CD4-positive, alpha-beta T cell treated with Interleukin-1 beta for 1 hour (primary cell): Measurements from ENCODE around the gene MX2.
"Not testable (repeated sequence)": the region's sequence is repeated elsewhere in the genome, so short reads cannot be mapped to it uniquely, and the experiment has no call there.

Source experiments
- DNase-seq, 2 donors: peaks; one replicate each; pipeline ENCODE4 v3.0.0-alpha.2; 2020 to 2022

MX2 gene

DNA sequence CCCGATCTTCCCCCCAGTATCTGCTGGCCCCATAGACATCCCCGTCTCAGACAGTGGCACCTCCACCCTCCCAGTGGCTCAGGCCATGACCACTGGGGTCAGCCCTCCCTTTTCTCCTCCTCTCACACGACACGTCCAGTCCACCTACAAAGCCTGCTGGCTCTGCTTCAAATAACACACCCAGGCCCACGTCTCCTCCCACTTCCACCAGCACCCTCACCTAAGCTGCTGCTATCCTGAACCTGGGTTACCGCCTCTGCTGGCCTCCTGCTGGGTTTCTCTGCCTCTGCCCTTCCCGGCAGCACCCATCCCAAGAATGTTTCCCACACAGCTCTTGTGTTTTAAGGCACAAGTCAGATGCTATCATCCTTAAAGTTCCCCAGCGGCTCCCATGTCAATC lies 26.0 kb downstream of the MX2 start:
- no peak for DNase-seq

DNA sequence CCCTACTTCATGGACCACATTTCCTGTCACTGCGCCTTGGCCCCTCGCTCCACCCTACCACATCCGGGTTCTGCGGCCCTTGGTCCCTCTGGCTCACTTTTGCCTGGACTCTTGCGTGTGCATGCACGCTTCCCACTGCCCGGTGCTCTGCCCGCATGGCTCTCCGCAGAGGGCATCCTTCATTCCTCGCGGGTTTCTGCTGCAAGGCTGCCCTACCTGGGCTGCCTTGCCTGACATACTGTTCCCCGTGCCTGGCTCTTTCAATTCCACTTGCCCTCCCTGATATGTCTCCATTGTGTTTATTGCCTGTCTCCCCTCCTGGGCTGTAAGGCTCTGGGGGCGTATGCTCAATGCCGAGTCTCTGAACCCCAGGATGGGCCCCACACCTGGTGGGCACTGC lies 26.4 kb downstream of the MX2 start:
- DNase-seq: no peak

DNA sequence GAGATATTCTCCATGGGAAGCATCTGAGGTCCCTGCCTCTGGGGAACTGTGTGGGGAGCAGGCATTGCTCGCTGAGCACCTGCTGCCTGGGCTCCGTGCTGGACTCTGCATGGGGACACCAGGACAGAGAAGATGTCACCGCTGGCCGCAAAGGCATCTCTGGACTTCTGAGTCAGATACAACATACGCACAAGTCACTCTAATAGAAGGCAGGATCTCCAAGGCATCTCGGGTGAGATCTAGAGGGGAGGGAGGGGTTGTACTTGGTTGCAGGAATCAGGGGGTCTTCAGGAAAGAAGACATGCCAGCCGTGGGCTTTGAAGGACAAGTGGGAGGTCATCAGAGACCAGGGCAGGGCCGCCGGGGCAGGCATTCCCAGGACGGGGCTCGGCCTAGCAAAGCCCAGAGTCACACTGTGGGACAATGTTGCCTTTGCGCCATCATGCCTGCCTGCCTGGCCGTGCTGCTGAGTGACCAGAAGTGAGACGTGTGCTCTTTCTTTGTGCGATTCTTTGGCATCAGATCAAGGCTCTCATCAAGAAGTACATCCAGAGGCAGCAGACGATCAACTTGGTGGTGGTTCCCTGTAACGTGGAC lies 28.3 kb downstream of the MX2 start:
- DNase-seq: no peak

DNA sequence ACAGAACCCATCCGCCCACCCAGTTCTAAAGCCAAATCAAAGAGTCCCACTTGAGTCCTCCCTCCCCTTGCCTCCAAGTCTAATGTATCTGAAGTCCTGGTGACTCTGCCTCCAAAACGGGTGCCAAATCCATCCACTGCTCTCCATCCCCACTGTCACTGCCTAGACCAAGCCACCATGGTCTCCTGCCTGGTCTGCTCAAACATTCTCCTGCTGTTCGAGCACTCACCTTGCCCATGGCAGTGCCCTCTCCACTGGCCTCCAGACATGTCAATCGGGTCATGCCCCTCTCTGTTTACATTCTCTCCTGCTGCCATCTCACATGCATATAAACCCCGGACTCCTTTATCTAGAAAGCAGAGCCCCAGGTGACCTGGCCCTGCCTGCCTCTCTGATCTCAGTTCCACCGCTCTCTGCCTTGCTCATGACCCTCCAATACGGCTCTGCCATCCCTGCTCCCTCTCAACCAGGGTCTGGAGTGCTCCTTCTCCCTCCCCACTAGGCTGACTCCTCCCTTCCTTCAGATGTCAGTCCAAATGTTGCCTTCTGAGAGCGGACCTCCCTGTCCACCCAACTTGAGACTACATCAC lies 32.1 kb downstream of the MX2 start:
- no peak for DNase-seq

DNA sequence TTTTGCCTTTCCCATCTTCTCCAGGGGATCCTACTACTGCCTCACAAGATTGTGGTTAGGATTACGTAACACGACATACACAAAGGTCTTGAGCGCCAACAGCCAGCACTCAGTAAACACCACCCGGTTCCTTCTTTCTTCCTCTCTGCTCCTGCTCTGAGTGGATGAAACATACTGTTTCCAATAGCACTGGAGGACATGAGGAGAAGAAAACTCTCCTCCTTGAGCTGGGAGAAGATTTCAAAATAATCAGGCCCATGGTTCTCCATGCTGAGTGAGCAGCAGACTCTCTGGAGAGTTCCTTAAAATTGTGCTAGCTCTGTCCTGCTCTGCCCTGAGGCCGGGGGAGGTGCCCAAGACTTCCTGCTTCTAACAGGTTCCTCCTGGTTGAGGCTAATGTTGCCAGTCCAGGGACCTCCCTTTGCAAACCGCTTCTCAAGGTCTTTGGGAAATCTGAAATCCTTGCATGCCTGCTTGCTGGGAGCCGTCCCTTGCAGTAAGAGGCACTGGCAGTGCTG lies 34.8 kb downstream of the MX2 start:
- DNase-seq: no peak

DNA sequence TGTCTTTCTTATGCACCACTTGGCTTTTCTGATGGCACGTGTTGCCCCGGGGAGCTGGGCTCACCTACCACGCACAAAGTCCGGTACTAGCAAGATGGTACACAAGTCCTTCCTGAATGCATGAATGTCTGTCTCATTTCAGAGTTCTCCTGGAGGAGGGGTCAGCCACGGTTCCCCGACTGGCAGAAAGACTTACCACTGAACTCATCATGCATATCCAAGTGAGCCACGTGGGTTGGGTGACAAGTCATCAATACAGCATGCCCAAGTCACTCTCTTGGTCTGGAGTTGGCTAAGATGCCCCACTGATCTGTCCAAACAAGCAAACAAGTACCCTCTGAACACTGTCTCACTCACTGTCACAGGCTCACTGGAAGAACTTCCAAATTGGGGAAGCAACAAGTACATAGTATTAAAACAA lies 35.7 kb downstream of the MX2 start:
- no peak for DNase-seq

DNA sequence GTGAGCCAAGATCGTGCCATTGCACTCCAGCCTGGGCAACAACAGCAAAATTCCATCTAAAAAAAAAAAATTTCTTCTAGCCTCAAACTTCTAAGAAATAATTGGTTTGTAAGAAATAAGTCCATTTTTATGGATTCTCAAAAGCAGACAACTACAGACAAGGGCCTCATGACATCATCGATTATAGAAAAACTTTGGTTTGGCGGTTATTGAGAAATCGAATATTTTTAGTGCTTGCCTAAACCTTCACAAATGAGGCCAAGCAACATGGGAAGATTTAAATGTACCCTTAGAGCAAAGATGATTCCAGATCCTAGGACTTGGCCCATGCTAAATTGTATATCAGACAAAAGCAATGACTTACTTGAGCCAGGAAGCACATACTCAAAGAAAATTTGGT lies 36.4 kb downstream of the MX2 start:
- DNase-seq: no peak

DNA sequence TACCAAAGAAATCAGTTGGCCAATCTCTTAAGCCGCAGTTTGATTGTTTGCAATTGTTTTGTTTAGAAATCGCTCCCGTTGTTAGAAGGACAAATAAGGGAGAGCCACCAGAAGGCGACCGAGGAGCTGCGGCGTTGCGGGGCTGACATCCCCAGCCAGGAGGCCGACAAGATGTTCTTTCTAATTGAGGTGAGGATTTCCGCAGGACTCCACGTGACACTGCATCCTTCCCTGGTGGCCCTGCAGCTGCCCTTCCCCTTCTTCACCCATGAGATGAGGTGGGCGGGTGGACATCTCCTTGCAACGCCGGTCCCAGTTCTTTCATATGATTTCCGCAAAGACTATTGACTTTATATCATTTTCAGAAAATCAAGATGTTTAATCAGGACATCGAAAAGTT lies 37.0 kb downstream of the MX2 start:
- no peak for DNase-seq

DNA sequence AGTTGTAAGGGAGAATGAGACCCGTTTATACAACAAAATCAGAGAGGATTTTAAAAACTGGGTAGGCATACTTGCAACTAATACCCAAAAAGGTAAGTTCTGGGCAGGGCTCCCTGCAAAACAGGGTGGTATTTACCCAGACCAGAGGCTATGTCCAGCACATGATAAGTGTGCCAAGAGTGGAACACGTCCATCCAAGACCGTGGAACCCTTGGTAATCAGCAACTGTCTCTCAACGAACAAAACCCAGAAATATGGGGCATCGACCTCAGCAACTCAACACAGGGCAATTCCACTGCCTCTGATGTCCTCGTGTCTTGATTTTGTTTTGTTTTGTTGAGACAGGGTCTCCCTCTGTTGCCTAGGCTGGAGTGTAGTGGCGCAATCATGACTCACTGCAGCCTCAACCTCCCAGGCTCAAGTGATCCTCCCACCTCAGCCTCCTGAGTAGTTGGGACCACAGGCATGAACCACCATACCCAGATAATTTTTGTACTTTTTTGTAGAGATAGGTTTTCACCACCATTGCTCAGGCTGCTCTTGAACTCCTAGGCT lies 37.5 kb downstream of the MX2 start:
- no peak for DNase-seq

DNA sequence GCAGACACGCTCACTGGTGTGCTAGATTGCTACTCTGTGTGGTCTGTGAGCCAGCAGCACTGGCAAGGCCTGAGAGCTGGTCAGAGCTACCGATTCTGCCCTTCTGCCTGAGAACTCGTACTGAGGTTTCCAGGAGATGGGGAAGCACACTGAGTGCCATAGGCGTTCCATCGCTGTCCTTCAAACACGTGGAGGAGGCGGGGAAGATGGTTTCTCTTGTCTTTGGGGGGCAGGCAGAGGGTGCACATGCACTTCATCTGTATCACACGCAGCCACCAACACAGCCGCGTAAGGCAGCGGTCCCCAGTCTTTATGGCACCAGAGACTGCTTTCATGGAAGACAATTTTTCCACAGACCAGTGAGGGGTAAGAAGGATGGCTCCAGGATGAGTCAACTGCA lies 40.4 kb downstream of the MX2 start:
- DNase-seq: no peak

DNA sequence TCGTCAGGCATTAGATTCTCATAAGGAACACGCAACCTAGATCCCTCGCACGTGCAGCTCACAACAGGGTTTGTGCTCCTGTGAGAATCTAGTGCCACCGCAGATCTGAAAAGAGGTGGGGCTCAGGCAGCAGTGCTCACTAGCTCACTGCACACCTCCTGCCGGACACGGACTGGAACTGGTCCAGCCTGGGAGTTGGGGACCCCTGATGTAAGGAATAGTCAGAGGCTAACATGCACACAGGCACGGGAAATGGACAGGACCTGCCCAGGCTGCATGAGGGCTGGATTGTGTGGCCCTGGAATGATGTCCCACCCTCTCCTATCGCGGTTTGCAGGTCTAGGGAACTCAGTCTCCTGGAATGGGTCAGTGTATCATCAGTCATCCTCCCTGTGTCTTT lies 41.0 kb downstream of the MX2 start:
- DNase-seq: no peak

DNA sequence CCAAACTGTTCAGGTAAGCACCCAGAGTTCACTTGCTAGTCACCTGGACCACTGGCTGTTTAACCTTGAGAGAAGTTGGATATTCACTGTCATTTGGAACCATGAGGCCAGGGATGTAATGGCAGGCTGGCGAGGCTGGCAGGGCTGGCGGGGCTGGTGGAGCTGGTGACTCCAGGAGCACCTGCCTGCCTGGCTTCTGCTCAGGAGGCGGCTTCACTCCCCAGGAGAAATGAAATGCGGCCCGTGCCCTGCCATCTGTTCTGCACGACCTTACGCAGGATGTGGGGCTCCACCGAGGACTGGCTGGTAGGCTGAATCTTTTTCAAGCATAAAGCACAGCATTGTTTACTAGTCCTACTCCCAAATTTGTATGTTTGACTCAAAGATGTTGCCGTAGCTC lies 41.5 kb downstream of the MX2 start:
- DNase-seq: no peak

DNA sequence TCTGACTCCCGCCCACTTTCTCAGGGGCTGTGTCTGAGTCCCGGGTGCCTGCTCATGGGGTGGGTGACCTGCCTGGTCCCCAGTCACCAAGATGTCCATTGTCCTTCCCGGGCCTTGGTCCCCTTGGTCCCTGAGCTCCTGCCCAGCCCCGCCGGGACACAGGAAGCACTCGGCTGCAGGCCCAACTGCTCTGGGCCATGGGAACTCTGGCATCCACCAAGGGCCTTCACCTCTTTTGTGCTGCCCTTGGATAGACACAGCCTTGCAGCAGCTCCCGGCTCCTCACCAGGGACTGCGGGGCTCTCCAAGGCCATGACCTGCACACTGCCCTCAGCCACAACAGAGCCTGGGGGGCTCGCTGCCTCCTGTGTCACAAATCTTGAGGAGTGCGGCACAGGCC lies 42.1 kb downstream of the MX2 start:
- no peak for DNase-seq

DNA sequence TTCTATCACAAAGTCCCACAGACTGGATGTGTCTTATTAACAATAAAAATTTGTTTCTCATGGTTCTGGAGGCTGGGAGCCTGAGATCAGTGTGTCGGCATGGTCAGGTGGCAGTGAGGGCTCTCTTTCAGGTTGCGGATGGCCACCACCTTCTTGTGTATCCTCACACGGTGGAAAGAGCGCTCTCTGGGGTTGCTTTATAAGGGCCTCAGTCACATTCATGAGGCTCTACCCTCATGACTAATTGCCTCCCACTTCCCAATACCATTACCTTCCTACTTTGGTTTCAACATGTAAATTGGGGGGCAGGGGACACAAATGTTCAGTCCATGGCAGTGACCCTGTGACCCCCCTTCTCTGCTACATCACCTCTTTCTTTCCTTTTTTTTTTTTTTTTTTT lies 43.5 kb downstream of the MX2 start:
- DNase-seq: no peak

DNA sequence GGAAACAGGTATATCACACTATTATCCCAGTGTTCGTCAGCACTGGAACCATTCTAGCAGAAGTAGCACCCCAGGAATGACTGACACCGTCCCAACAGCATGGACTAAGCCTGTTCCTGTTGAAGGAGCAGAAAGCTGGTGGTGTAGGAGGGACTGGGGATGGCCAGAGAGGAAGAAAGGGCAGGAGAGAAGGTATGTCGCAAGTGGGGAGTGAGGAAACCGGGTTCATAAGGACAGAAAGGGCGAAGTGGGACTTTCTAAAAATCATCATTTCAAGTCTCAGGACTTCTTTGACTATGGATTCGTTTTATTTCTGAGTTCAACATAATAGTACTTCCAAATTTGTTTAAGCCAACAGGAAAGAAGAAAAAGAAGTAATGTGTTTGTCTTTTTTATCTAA lies 44.5 kb downstream of the MX2 start:
- DNase-seq: peak in 1 of 2 donors; percentile 41

DNA sequence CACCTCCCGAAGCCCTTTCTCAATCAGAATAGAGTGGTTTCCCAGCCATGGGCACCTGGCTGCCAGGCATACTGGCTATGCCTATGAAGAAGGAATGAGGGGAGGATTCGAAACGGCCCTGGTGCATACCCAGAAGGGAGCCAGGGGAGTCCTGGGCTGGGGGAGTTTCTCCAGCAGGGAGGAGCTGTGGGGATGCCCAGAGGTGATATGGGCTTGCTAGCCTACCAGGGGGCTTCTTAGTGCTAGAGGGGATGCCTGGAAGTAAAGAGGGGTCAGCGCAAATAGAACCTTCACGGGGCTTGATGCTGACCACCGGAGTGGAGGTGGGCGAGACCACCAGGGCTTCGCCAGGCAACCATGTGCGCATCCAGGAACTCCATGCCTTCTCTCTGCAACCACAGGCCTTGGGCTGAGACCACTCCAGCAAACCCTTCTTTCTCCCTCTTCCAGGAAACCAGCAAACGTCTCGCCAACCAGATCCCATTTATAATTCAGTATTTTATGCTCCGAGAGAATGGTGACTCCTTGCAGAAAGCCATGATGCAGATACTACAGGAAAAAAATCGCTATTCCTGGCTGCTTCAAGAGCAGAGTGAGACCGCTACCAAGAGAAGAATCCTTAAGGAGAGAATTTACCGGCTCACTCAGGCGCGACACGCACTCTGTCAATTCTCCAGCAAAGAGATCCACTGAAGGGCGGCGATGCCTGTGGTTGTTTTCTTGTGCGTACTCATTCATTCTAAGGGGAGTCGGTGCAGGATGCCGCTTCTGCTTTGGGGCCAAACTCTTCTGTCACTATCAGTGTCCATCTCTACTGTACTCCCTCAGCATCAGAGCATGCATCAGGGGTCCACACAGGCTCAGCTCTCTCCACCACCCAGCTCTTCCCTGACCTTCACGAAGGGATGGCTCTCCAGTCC lies 46.0 kb downstream of the MX2 start:
- DNase-seq: no peak

DNA sequence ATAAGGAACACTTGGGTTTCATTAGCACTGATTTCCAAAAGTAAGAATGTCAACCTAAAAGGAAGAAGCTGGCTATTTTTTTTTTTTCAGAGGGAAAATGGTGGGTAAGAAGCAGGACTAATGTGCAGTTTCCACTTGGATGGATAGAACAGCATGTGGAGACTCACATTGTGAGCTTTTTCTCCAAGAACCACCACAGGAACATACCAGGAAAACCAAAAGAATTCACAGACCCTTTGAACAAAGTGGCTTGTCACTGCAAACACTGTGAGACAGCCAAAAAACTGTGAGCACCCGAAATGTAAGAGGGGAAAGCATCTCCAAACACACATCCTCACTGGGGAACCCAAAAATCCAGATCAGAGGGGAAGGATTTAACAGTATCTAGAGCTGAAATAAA lies 48.5 kb downstream of the MX2 start:
- no peak for DNase-seq

DNA sequence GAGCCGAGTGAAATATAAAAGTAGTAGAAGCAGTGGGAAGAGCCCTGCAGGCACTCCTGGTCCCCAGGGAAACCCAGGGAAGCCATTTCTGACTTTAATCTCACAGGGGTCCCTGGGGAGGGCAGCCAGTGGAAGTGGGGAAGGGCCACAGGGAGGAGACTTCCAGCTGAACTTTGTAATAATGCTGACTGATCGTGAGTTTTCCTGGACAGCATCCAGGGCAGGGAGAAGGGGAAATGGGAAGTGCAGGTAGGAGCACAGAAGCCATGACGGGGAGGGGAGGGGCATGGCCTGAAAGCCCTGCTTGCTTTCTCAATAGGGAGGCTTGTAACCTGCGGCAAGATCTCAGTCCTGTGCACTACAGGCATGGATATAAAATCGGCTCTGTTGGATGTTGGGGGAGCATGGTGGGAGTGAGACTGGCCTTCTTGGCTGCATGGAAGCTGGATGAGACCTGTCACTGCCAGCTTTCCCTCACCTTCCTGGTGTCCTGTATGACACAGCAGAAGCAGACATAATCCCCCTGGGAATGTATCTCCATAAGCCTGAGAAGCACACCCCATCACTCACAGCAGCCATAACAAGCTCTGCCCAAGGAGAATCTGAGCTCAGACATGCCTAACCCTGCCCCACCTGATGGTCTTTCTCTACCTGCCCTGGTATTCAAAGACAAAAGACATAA lies 49.1 kb downstream of the MX2 start:
- no peak for DNase-seq

DNA sequence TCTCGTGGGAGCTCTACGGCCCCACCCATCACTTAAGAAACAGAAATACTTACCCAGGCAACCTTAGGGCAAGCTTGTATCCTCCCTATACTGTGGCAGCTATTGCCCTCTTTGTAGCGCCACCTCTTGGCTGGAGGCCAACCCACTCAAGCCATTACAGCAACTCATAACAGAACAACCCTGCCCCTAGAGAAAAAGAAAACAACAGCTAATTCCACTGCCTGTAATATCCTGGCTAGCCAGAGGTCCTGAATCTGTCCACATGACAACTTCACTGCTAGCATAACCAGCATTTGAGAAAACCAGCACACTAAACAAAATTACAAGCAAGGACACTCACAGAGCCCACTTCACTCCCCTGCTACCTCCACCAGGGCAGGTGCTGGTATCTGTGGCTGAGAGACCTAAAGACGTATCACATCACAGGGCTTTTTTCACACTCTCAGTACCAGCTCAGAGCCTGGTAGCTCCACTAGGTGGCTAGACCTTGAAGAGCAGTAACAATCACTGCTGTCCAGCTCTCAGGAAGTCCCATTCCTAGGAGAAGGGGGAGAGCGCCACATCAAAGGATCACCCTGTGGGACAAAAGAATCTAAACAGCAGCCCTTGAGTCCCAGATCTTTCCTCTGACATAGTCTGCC lies 49.7 kb downstream of the MX2 start:
- DNase-seq: peak in 1 of 2 donors; percentile 16

DNA sequence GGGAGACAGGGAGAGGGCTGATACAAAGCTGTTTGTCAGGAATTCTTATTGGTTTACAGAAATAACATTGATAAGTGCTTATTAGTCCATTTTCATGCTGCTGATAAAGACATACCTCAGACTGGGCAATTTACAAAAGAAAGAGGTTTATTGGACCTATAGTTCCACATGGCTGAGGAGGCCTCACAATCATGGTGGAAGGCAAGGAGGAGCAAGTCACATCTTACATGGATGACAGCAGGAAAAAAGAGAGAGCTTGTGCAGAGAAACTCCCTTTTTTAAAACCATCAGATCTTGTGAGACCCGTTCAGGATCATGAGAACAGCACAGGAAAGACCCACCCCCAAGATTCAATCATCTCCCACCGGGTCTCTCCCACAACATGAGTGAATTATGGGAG lies 55.7 kb downstream of the MX2 start:
- not testable (repeated sequence) for DNase-seq

DNA sequence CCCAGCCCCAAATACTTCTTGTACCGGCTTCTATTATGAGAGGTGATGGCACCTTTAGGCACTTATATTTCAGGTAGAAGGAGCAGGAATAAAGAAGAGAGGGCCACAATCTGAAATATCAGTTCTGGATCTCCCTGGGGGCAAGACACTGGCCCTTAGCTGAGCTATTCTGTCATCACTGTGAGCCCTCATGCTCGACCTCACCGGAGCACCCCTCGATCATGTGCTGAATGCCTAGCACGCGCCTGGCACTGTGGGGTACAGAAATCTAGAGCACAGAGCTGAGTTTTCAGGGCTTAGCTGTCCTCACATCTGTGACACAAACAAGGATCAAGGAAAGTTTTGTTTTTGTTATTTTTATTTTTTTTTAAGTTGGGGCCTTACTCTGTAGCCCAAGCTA lies 56.6 kb downstream of the MX2 start:
- DNase-seq: no peak

DNA sequence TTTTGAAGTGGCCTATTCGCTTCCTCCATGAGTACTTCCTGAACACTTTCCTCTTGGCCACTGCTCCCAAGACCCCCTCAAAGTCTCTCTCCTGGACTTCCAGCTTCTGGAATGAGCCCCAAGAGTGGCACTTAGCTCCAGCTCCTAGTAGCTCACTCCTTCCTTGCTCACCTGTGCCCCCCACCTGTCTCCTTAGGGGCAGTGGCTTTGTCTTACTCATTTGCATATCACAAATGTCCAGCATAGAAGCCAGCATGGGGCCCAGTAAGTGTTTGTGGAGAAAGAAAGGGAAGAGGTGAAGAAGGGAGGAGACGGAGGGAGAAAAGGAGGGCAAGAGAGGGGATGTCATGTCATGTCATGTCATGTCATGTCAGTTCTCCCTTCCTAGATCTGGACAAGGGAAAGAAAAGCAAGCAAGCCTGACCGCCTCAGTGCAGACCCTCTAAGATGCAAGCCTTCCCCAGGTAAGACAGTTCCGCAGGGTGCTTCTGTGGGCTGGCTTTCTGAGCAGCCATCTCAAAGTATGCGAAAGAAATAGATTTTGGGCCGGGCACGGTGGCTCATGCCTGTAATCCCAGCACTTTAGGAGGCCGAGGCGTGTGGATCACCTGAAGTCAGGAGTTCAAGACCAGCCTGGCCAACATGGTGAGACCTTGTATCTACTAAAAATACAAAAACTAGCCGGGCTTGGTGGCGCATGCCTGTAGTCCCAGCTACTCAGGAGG lies 57.3 kb downstream of the MX2 start:
- DNase-seq: no peak
